Right kidney (tissue), 9 donors: ENCODE data around the gene FAM47A.

ENCODE experiments used
- DNase-seq: peaks from one replicate; pipeline ENCODE4 v3.0.0-alpha.2; 2016
- long read RNA-seq, 8 donors: transcript quantifications; one replicate each; lab custom pipeline, GENCODE V29; 2026

Gene FAM47A
- long read RNA-seq, donor 1, result 0 reads
- long read RNA-seq, donor 2, result 0 reads
- long read RNA-seq, donor 3, result 0 reads
- long read RNA-seq, donor 4, result 0 reads
- long read RNA-seq, donor 5, result 0 reads
- long read RNA-seq, donor 6, result 0 reads
- long read RNA-seq, donor 7, result 0 reads
- long read RNA-seq, donor 8, result 0 reads

DNA sequence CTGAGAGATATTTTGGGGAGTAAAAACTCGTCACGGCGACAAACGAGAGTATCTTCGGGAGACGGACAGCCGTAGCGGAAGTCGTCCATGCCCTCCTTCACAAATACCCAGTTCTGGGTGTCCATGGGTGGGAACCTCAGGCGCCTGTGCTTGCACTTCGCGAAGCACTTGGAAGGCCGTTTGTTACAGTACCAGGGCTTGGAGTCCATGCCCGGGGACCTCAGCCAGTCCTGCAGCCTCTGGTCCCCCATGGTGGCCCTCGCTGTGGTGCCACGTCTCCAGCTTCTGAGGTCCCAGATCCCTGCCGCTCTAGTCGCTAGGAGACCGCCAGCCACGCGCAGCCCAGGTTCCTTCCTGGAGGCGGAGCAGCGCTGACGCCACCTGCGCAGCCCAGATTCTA lies at the start of gene FAM47A:
Gene FAM47A, minus strand, starts transcription at position 287 of the 400 bp plus-strand sequence. Its CDS starts 36 bp downstream, at position 251.
- no peak for DNase-seq

DNA sequence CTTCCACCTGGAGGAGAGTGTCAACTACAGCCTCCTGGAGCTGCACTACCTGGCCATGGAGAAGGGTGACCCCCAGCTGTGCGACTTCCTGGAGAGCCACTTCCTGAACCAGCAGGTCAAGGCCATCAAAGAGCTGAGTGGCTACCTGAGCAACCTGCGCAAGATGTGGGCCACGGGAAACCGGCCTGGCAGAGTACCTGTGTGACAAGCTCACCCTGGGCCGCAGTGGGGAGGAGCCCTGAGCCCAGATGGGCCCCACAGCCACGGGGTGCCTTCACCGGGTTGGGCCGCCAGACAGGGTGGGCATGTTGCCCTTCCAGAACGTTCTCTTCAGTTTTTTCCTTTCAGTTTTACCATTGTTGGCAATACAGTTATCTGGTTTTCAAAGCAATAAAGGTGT lies 15.2 kb upstream of the FAM47A start:
- DNase-seq, result no peak

DNA sequence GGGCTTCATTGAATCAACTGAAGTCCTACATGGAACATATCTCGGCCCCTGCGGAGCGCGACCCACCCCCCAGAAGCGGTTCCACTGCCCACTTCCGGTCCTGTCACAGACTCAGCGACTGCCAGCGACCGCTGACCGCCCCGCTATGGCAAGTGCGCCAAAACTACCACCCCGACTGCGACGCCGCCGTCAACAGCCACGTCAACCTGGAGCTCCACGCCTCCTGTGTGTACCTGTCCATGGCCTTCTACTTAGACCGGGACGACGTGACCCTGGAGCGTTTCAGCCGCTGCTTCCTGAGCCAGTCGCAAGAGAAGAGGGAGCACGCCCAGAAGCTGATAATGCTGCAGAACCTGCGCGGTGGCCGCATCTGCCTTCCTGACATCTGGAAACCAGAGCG lies 14.8 kb upstream of the FAM47A start:
- DNase-seq, result no peak

DNA sequence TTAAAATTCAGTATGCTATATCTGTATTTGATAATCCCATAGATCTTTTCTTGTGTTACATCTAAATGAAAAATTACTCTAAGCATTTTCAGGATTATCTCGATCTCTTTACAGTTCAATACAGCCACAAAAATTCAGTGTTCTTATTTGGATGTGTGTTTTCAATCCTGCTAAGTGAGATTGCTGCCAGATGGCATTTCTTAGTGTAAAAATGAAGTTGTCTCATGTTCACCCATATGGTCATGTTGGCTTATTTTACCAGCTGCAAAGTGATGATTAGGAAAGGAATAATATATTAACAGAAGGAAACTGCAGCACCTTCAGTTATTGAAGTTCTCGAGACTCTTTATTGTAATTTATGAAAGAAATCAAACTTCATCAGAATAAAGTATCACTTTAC lies 12.1 kb upstream of the FAM47A start:
- no peak for DNase-seq

DNA sequence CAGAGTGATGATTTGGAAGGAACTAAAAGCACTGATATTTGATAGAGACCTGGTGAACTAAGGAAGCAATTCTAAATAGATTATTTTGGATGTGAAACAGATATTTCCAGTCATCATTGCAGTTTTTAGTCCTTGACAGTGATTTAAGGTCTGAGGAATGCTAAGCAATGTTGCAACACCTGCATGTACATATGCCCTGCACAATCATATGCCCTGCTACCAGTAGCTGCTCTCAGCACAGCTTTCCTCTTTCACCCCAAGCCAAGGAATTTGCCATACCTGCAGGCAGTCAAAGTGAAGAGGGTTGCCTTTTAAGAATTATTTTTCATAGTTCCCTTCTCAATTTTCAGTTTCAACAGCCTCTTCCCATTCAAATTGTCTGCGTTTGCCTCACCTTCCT lies 8.7 kb upstream of the FAM47A start:
- DNase-seq, result no peak

DNA sequence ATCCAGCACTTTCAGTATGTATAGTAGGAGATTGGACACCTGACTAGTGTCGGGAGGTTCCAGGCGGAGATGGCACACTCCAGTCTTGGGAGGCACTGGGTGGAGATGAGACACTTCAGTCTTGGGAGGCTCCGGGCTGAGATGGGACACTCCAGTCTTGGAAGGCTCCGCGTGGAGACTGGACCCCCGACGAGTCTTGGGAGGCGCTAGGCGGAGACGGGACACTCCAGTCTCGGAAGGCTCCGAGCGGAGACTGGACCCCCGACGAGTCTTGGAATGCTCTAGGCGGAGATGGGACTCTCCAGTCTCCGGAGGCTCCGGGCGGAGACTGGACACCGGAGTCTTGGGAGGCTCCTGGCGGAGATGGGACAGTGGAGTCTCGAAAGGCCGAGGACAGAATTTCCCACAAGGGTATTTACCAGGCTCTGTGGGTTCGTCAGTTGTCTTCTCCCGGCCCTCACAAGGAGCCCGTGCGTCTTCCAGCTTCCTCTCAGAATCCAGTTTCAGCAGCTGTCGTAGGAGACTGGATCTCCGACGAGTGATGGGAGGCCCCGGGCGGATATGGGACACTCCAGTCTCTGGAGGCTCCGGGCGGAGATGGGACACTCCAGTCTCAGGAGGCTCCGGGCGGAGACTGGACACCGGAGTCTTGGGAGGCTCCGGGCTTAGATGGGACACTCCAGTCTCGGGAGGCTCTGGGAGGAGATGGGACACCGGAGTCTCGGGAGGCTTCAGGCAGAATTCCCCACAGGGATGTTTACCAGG lies 952 bp downstream of the FAM47A start:
- no peak for DNase-seq

DNA sequence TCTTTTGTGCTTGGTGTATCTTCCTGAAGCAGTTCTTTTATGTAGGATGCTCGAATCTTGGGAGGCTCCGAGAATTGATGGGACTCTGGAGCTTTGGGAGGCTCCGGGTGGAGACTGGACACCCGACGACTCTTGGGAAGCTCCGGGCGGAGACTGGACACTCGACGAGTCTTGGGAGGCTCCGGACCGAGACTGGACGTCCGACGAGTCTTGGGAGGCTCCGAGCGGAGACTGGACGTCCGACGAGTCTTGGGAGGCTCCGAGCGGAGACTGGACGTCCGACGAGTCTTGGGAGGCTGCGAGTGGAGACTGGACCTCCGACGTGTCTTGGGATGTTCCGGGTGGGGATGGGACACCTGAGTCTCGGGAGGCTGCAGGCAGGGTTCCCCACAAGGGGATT lies 1.6 kb downstream of the FAM47A start:
- no peak for DNase-seq

DNA sequence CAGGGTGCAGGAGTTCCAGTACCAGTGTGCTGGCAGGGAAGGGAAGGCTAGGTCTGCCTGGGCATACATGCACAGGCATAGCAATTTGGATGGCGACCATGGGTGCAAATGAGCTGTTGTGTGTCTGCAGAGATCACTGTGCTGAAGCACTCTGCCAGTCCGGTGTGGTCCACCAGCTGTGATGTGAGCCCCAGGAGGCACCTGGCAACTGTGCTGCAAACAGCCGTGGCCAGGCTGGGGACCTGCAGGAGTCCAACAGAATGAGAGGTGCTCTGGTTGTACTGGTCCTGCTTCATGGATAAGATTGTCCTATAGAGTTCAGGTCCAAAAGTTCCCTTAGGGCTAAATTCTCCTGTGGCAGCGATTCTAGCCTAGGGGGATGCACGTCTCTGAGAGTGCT lies 6.1 kb downstream of the FAM47A start:
- no peak for DNase-seq

DNA sequence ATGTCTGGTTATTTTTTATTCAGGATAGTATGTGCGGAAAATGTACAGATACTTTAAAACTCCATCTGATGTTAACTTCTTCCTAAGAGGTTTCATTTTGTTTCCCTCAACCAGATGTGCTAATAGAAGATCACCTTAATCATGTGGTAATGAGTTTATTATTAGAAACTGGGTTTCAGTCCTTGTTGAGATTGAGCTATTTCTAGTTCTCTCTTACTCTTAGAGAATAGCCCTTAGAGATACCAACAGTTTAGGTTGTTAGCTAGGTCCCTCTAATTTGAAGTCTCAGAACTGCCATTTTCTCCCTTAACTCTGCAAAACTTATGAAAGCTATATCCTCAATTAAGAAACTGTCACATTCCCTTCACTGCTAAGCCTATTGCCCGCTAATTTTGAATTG lies 13.0 kb downstream of the FAM47A start:
- DNase-seq, result no peak

DNA sequence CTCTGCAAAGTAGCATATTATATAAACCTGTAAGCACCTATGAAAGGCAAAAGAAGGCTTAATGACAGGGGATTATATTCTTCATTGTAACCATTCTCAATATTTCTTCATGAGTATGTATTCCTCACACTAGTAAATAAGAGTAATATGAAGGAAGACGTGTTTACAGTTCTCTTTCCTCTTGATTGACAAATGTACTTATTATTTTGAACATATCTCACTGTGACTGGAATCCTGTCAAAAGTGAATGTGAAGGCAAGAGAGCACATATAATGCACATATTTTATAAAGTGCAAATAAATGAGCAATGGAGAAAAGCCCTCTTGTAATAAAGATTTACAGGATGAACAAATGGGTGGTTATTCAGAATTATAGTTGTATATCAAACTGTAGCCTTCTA lies 19.7 kb downstream of the FAM47A start:
- DNase-seq, result no peak
